Measurements from ENCODE around the gene ZXDC. TPM values are rescaled to one million over a fixed set of nuclear protein-coding genes. Genes with fewer than 3 reads are reported as not detected.
A peak's percentile ranks its signal among the peaks of the same experiment; 100 is the strongest.

Gene ZXDC
- total RNA-seq, 1 experiment from 2014 or later = 37.2 TPM

GRCh38 chr3:126435456-126436315 lies 40.0 kb downstream of the ZXDC start:
- no peak for DNase-seq (ENCODE audit: unreplicated experiment)
- TF ChIP-seq CTCF (IDR thresholded peaks at IDR 0.05; ENCODE audit: unreplicated experiment) = no peak
- CTCF ChIA-PET = no interaction called here
- Mint-ChIP-seq H3K9me3 (ENCODE audit: unreplicated experiment) (no peaks in the 10 kb centered on the region), H3K36me3 (ENCODE audit: insufficient read depth, unreplicated experiment) (peaks cover 16% of the 10 kb centered on the region), H3K4me1 (ENCODE audit: insufficient read depth, unreplicated experiment) (peaks cover 5% of the 10 kb centered on the region), H3K27ac (ENCODE audit: low read depth, unreplicated experiment) (no peak overlapping the region), H3K27me3 (ENCODE audit: insufficient read depth, unreplicated experiment) (no peaks in the 10 kb centered on the region), H3K4me3 (ENCODE audit: unreplicated experiment) (no peak overlapping the region)
- POLR2A ChIA-PET = no interaction called here
- BruUV-seq (replicated peaks) = no TSS peak
- intact Hi-C loops (cut with micrococcal nuclease) = no loop called here

GRCh38 chr3:126434931-126435411 lies 40.7 kb downstream of the ZXDC start:
- Mint-ChIP-seq H3K4me3 (ENCODE audit: unreplicated experiment) (no peak overlapping the region), H3K9me3 (ENCODE audit: unreplicated experiment) (no peaks in the 10 kb centered on the region), H3K27me3 (ENCODE audit: insufficient read depth, unreplicated experiment) (no peaks in the 10 kb centered on the region), H3K4me1 (ENCODE audit: insufficient read depth, unreplicated experiment) (peaks cover 5% of the 10 kb centered on the region), H3K27ac (ENCODE audit: low read depth, unreplicated experiment) (no peak overlapping the region), H3K36me3 (ENCODE audit: insufficient read depth, unreplicated experiment) (peaks cover 16% of the 10 kb centered on the region)
- CTCF ChIA-PET = interaction anchor here (0.6 kb wide), 1 partner anchor 791 kb away, joined by 4 read pairs; no protein-coding TSS in a partner anchor
- DNase-seq (ENCODE audit: unreplicated experiment) = no peak
- no TSS peak for BruUV-seq (replicated peaks)
- TF ChIP-seq CTCF (IDR thresholded peaks at IDR 0.05; ENCODE audit: unreplicated experiment) = no peak
- intact Hi-C loops (cut with micrococcal nuclease) = no loop called here
- POLR2A ChIA-PET = interaction anchor here (2.3 kb wide), 1 partner anchor 13 kb away, joined by 4 read pairs; no protein-coding TSS in a partner anchor

- TF ChIP-seq CTCF (IDR thresholded peaks at IDR 0.05; ENCODE audit: unreplicated experiment) = no peak
- no peaks in the 10 kb centered on the region for H3K9me3 Mint-ChIP-seq (ENCODE audit: unreplicated experiment)
- H3K4me3 Mint-ChIP-seq (ENCODE audit: unreplicated experiment) = no peak overlapping the region
- ChIA-PET CTCF (interaction anchor here (0.5 to 1.5 kb wide), 3 partner anchors 8 to 791 kb away, joined by 3 to 6 read pairs (median 4); no protein-coding TSS in a partner anchor), POLR2A (interaction anchor here (2.3 kb wide), 1 partner anchor 14 kb away, joined by 4 read pairs; no protein-coding TSS in a partner anchor)
- BruUV-seq (replicated peaks) = no TSS peak
- peaks cover 5% of the 10 kb centered on the region for H3K4me1 Mint-ChIP-seq (ENCODE audit: insufficient read depth, unreplicated experiment)
- H3K36me3 Mint-ChIP-seq (ENCODE audit: insufficient read depth, unreplicated experiment) = peaks cover 16% of the 10 kb centered on the region
- no peak overlapping the region for H3K27ac Mint-ChIP-seq (ENCODE audit: low read depth, unreplicated experiment)
- intact Hi-C loops (cut with micrococcal nuclease) = no loop called here
- H3K27me3 Mint-ChIP-seq (ENCODE audit: insufficient read depth, unreplicated experiment) = no peaks in the 10 kb centered on the region
- no peak for DNase-seq (ENCODE audit: unreplicated experiment)
Observed at GRCh38 chr3:126434264-126434590, 41.5 kb downstream of the ZXDC start.

- ChIA-PET CTCF (interaction anchor here (0.5 to 1.5 kb wide), 2 partner anchors 9 to 299 kb away, joined by 3 to 6 read pairs; no protein-coding TSS in a partner anchor), POLR2A (interaction anchor here (2.3 kb wide), 1 partner anchor 14 kb away, joined by 4 read pairs; no protein-coding TSS in a partner anchor)
- intact Hi-C loops (cut with micrococcal nuclease) = no loop called here
- Mint-ChIP-seq H3K27me3 (ENCODE audit: insufficient read depth, unreplicated experiment) (no peaks in the 10 kb centered on the region), H3K27ac (ENCODE audit: low read depth, unreplicated experiment) (no peak overlapping the region), H3K9me3 (ENCODE audit: unreplicated experiment) (no peaks in the 10 kb centered on the region), H3K36me3 (ENCODE audit: insufficient read depth, unreplicated experiment) (peaks cover 16% of the 10 kb centered on the region), H3K4me3 (ENCODE audit: unreplicated experiment) (no peak overlapping the region), H3K4me1 (ENCODE audit: insufficient read depth, unreplicated experiment) (peaks cover 5% of the 10 kb centered on the region)
- no peak for TF ChIP-seq CTCF (IDR thresholded peaks at IDR 0.05; ENCODE audit: unreplicated experiment)
- peak; percentile 38 for DNase-seq (ENCODE audit: unreplicated experiment)
- no TSS peak for BruUV-seq (replicated peaks)
Observed at GRCh38 chr3:126433496-126434263, 42.0 kb downstream of the ZXDC start.

All from MCF 10A (cell line).